ENCODE results near the gene CXCL13. TPM values are rescaled to one million over a fixed set of nuclear protein-coding genes. Genes with fewer than 3 reads are reported as not detected.

Gene CXCL13
- total and polyA plus RNA-seq, 2 experiments from 2014 or later, result not detected

DNA sequence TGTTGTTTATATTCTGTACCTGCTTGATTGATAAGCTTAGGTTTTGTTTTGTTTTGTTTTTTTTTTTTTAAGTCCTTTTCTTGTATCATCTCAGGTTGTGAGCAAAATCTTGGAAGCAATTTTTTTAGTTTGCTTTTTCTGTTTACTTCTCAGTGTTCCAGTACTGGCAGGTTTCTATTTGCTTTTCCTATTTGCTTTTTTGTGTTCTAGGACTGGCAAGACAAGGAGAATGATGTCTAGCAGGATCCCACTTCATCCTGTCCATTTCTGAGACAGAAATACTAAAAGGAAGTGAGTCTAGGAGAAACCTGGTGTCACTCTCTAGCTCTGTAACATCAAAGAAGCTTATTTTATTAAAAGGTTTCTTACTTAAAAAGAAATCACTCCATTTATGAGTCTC, 15.6 kb downstream of the CXCL13 start (continued):
- TF ChIP-seq, protein P1, sequence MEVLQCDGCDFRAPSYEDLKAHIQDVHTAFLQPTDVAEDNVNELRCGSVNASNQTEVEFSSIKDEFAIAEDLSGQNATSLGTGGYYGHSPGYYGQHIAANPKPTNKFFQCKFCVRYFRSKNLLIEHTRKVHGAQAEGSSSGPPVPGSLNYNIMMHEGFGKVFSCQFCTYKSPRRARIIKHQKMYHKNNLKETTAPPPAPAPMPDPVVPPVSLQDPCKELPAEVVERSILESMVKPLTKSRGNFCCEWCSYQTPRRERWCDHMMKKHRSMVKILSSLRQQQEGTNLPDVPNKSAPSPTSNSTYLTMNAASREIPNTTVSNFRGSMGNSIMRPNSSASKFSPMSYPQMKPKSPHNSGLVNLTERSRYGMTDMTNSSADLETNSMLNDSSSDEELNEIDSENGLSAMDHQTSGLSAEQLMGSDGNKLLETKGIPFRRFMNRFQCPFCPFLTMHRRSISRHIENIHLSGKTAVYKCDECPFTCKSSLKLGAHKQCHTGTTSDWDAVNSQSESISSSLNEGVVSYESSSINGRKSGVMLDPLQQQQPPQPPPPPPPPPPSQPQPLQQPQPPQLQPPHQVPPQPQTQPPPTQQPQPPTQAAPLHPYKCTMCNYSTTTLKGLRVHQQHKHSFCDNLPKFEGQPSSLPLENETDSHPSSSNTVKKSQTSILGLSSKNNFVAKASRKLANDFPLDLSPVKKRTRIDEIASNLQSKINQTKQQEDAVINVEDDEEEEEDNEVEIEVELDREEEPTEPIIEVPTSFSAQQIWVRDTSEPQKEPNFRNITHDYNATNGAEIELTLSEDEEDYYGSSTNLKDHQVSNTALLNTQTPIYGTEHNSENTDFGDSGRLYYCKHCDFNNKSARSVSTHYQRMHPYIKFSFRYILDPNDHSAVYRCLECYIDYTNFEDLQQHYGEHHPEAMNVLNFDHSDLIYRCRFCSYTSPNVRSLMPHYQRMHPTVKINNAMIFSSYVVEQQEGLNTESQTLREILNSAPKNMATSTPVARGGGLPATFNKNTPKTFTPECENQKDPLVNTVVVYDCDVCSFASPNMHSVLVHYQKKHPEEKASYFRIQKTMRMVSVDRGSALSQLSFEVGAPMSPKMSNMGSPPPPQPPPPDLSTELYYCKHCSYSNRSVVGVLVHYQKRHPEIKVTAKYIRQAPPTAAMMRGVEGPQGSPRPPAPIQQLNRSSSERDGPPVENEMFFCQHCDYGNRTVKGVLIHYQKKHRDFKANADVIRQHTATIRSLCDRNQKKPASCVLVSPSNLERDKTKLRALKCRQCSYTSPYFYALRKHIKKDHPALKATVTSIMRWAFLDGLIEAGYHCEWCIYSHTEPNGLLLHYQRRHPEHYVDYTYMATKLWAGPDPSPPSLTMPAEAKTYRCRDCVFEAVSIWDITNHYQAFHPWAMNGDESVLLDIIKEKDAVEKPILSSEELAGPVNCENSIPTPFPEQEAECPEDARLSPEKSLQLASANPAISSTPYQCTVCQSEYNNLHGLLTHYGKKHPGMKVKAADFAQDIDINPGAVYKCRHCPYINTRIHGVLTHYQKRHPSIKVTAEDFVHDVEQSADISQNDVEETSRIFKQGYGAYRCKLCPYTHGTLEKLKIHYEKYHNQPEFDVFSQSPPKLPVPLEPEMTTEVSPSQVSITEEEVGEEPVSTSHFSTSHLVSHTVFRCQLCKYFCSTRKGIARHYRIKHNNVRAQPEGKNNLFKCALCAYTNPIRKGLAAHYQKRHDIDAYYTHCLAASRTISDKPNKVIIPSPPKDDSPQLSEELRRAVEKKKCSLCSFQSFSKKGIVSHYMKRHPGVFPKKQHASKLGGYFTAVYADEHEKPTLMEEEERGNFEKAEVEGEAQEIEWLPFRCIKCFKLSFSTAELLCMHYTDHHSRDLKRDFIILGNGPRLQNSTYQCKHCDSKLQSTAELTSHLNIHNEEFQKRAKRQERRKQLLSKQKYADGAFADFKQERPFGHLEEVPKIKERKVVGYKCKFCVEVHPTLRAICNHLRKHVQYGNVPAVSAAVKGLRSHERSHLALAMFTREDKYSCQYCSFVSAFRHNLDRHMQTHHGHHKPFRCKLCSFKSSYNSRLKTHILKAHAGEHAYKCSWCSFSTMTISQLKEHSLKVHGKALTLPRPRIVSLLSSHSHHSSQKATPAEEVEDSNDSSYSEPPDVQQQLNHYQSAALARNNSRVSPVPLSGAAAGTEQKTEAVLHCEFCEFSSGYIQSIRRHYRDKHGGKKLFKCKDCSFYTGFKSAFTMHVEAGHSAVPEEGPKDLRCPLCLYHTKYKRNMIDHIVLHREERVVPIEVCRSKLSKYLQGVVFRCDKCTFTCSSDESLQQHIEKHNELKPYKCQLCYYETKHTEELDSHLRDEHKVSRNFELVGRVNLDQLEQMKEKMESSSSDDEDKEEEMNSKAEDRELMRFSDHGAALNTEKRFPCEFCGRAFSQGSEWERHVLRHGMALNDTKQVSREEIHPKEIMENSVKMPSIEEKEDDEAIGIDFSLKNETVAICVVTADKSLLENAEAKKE (CRISPR knock-in tag; IDR thresholded peaks at IDR 0.05), result no peak
- TF ChIP-seq EZH2 (IDR thresholded peaks at IDR 0.05; ENCODE audit: low read depth, unreplicated experiment) (no peak), ZNF331 (CRISPR knock-in tag; IDR thresholded peaks at IDR 0.05; ENCODE audit: low read depth) (no peak), STAT1 (IDR thresholded peaks at IDR 0.05; ENCODE audit: unreplicated experiment) (no peak), POLR2AphosphoS5 (IDR thresholded peaks at IDR 0.05; ENCODE audit: low read depth) (no peak)
- TF ChIP-seq, protein P2, sequence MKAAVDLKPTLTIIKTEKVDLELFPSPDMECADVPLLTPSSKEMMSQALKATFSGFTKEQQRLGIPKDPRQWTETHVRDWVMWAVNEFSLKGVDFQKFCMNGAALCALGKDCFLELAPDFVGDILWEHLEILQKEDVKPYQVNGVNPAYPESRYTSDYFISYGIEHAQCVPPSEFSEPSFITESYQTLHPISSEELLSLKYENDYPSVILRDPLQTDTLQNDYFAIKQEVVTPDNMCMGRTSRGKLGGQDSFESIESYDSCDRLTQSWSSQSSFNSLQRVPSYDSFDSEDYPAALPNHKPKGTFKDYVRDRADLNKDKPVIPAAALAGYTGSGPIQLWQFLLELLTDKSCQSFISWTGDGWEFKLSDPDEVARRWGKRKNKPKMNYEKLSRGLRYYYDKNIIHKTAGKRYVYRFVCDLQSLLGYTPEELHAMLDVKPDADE (IDR thresholded peaks at IDR 0.05), result no peak

DNA sequence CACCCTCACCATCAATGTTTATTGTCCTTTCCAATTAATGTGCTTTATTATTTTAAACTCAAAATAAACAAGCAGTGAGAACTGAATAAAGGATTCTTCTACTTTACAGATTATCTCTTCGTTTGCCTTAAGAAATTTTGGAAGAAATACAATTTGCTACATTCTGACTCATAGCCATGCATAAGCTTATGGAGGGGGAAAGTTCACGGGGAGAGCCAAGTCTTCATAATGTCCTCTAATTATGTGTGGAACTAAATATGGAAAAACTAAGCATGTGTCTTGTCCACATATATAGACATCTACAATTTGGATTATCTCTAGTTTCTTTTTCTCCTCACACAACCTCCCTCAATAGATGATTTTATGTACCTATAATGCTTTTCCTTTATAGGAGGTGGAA, 17.5 kb downstream of the CXCL13 start:
- H3K79me2 ChIP-seq (replicated peaks; ENCODE audit: insufficient read depth), result no peaks in the 10 kb centered on the region
- no peaks in the 10 kb centered on the region for H3F3A ChIP-seq (replicated peaks; ENCODE audit: low read depth)
- H3K4me1 Mint-ChIP-seq, result peaks cover 8% of the 10 kb centered on the region; the same call in 2 of the 3 replicates
- H3K9me2 ChIP-seq (ENCODE audit: insufficient read depth), result no peaks in the 10 kb centered on the region
- no peaks in the 10 kb centered on the region for H3K9me3 Mint-ChIP-seq
- ATAC-seq, result no peak
- H3K27ac Mint-ChIP-seq, result no peak overlapping the region
- no peaks in the 10 kb centered on the region for H3K36me3 Mint-ChIP-seq (ENCODE audit: low read depth)
- no peaks in the 10 kb centered on the region for H3K27me3 ChIP-seq (ENCODE audit: insufficient read depth)
- H3K27ac ChIP-seq (ENCODE audit: low read depth), result no peak overlapping the region
- no peaks in the 10 kb centered on the region for H3K4me1 ChIP-seq (ENCODE audit: insufficient read depth)
- no peaks in the 10 kb centered on the region for H3K36me3 ChIP-seq (ENCODE audit: insufficient read depth)
- no peak overlapping the region for H3K4me2 ChIP-seq
- H3K27me3 Mint-ChIP-seq (ENCODE audit: insufficient read depth, low read depth, poor library complexity), result no peaks in the 10 kb centered on the region
- no peaks in the 10 kb centered on the region for H4K20me1 ChIP-seq (replicated peaks; ENCODE audit: insufficient read depth)
- H3K4me3 ChIP-seq, result no peak overlapping the region
- DNase-seq (ENCODE audit: low spot score), result no peak
- H2AFZ ChIP-seq, result peak overlapping the region; percentile 43; the same call in 1 of the 2 replicates
- H3K4me3 Mint-ChIP-seq, result no peak overlapping the region
- TF ChIP-seq STAT1 (IDR thresholded peaks at IDR 0.05; ENCODE audit: unreplicated experiment) (no peak), EZH2 (IDR thresholded peaks at IDR 0.05; ENCODE audit: low read depth, unreplicated experiment) (no peak), ZNF331 (CRISPR knock-in tag; IDR thresholded peaks at IDR 0.05; ENCODE audit: low read depth) (no peak), NANOG (IDR thresholded peaks at IDR 0.05; ENCODE audit: borderline replicate concordance) (no peak), CREB1 (CRISPR knock-in tag; IDR thresholded peaks at IDR 0.05; ENCODE audit: low read depth) (no peak), ZNF114 (CRISPR knock-in tag; IDR thresholded peaks at IDR 0.05) (no peak)
- TF ChIP-seq, protein P1 (CRISPR knock-in tag; IDR thresholded peaks at IDR 0.05), result no peak
